Prostate gland (tissue), 2 donors: ENCODE results near the gene GLO1.

ENCODE experiments used
- CTCF ChIP-seq, 4 experiments: fragments of 200-600 bp in 2 of 4; fragments of 450-650 bp in 2 of 4; sonication (generic) in 2 of 4; IDR thresholded peaks; 1 replicate in 3 of 4; 2 replicates in 1 of 4; pipeline ENCODE4 v1.5.1; 2016 to 2019; ENCODE audit warnings: antibody characterized with exemption in 4 of 4, mild to moderate bottlenecking in 2 of 4, moderate library complexity in 2 of 4
- POLR2AphosphoS5 ChIP-seq: sonication (generic); formaldehyde crosslinking; IDR thresholded peaks from one replicate; pipeline ENCODE4 v1.6.1; 2017; ENCODE audit warnings: antibody characterized with exemption

DNA sequence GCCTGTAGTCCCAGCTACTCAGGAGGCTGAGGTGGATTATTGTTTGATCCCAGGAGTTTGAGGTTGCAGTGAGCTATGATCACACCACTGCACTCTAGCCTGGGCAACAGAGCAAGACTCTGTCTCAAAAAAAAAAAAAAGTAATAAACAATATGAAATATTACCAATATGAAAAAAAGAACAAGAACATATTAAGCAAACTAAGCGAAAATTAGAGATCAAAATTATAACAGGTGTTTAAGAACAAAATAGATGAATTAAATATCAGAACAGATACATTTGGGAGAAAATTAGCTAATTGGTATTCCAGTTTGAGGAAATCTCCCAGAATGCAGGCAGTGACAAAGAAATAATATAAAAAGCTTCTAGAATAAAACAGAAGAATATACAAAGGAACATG is 23.3 kb downstream of the GLO1 start:
- TF ChIP-seq CTCF (IDR thresholded peaks at IDR 0.05) = no peak
- TF ChIP-seq POLR2AphosphoS5 = no peak
